SJSA1 (cell line): ENCODE results near the gene KCTD15. TPM values are rescaled to one million over a fixed set of nuclear protein-coding genes. Genes with fewer than 3 reads are reported as not detected.

Source experiments
- DNase-seq, 2 experiments: peaks; one replicate each; pipeline ENCODE4 v3.0.0-alpha.2; 2015 to 2020; ENCODE audit warnings: low spot score in 2 of 2, low read depth in 1 of 2
- H3K27ac ChIP-seq: fragments of 250-450 bp; sonication (Bioruptor Pico); 2 replicates; pipeline ENCODE4 v1.5.1; 2020; ENCODE audit warnings: mild to moderate bottlenecking, moderate library complexity
- H3K27me3 ChIP-seq: fragments of 250-450 bp; sonication (Bioruptor Pico); replicated peaks from 2 replicates; pipeline ENCODE4 v1.5.1; 2020; ENCODE audit warnings: mild to moderate bottlenecking, moderate library complexity
- H3K36me3 ChIP-seq: fragments of 250-450 bp; sonication (Bioruptor Pico); 2 replicates; pipeline ENCODE4 v1.5.1; 2020; ENCODE audit warnings: mild to moderate bottlenecking
- H3K4me1 ChIP-seq: fragments of 250-450 bp; sonication (Bioruptor Pico); replicated peaks from 2 replicates; pipeline ENCODE4 v1.6.1; 2021; ENCODE audit warnings: mild to moderate bottlenecking
- H3K4me3 ChIP-seq: fragments of 250-450 bp; sonication (Bioruptor Pico); 2 replicates; pipeline ENCODE4 v1.5.1; 2020; ENCODE audit warnings: mild to moderate bottlenecking
- H3K9me3 ChIP-seq: fragments of 250-450 bp; sonication (Bioruptor Pico); replicated peaks from 2 replicates; pipeline ENCODE4 v1.5.1; 2020; ENCODE audit warnings: mild to moderate bottlenecking
- total RNA-seq: library from RNA; depleted of rRNA; stranded (reverse); fragments of >200 nt; shearing (Covaris generic); gene quantifications from 2 replicates; pipeline ENCODE4 v1.2.3, GENCODE V29; 2014

Gene KCTD15
- total RNA-seq, 1 experiment from 2014 or later = 4.3 TPM

DNA sequence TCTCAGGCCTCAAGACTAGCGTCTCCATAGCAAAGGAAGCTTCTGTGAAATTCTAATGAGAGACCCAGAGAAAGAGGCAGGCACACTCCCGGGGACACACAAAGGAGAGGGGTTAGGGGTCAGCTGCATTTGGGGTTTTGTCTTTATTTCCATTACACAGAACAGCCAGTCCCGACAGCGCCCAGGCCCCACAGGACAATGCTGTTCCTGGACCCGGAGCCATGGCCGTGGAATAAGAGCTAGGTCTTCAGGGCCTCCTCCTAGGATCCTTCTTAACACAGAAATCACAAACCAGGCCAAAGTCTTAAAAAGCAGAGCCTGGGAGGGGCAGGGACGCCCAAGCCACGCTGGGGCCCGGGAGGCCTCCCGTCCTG lies 22.8 kb downstream of the KCTD15 start:
- Histone ChIP-seq H3K36me3 (no peaks in the 10 kb centered on the region), H3K4me3 (no peak overlapping the region)

DNA sequence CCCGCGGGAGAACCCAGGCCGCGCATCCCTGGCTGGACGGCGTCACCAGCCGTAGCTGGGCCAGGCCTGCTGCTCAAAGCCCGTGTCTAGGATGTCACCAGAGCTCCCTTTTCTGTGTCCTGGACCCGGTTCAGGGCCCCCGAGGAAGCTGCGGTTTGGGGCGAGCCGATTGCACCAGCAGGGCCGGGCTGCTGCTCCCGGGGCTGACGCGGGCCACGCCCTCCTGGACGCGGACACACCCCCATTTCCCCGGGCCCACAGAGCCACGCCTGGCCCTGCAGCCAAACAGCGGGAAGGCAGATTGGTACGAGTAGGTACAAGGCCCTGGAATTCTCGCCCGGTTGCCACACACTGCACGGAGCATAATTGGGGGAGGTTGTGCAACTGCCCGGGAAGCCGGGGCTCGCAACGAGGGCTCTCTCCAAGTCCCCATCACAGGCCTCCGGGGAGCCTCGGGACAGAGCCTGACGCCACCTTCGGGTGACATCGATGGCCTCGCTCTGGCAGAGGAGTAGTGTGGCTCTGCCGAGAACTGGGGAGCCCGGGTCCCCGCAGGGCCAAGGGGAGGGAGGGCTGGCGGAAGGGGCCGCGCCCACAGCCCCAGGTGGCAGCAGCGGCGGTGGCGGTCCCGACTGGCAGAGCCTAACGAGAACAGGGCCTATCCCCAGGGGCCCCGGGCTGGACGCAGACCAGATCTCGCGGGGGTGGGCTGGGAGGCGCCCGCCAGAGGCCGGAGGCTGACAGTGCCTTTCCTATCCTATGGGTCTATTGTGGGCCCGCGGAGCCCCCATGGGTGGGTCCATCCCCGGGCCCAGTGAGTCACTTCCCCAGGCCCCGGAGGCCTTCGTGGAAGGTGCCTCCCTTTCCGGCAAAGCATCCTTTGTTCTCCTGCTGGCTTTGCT lies 23.5 kb downstream of the KCTD15 start:
- Histone ChIP-seq H3K36me3 (no peaks in the 10 kb centered on the region), H3K27me3 (no peaks in the 10 kb centered on the region), H3K9me3 (no peaks in the 10 kb centered on the region), H3K27ac (no peak overlapping the region), H3K4me1 (no peaks in the 10 kb centered on the region), H3K4me3 (no peak overlapping the region)
- DNase-seq = no peak

More for the DNA sequence above, 22.8 kb downstream of the KCTD15 start:
- Histone ChIP-seq H3K27me3 (no peaks in the 10 kb centered on the region), H3K27ac (no peak overlapping the region), H3K9me3 (no peaks in the 10 kb centered on the region), H3K4me1 (no peaks in the 10 kb centered on the region)
- no peak for DNase-seq

DNA sequence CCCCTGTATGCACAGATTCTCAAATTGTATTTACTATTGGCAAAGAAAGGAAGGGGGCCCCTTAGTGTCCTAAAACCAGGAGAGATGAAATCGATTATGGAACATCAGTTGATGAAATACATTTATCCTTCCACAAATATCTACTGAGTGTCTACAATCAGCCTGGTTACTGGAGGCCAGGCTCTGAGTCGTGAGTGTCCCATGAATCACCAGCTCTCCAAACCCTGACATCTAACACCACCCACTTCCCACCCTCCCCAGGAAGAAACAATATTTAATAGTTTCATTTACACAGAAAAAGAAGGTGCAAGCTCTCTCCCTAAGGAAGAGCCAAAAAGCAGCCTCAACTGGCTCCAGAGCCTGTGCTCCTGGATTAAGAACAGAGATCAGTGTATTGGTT lies 25.2 kb downstream of the KCTD15 start:
- Histone ChIP-seq H3K4me1 (no peaks in the 10 kb centered on the region), H3K27ac (no peak overlapping the region), H3K4me3 (no peak overlapping the region), H3K27me3 (no peaks in the 10 kb centered on the region), H3K36me3 (no peaks in the 10 kb centered on the region), H3K9me3 (no peaks in the 10 kb centered on the region)
- no peak for DNase-seq

DNA sequence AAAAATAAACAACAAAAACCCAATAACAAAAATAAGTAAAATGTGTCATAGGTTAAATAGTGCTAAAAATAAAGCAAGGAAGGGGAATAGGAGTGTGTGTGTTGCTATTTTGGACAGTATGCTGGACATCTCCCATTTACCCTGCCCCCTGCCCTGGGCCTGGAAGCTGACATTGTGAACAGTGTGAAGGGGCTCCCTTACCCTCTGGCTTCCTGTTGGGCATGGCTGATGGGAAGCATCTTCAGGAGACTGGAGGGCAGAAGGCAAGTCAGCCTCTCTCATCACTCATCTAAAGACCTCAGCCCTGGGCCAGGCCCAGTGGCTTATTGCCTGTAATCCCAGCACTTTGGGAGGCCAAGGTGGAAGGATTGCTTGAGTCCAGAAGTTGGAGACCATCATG lies 26.7 kb downstream of the KCTD15 start:
- no peaks in the 10 kb centered on the region for H3K36me3 ChIP-seq
- no peaks in the 10 kb centered on the region for H3K4me1 ChIP-seq
- no peak for DNase-seq
- no peak overlapping the region for H3K27ac ChIP-seq
- no peak overlapping the region for H3K4me3 ChIP-seq
- H3K9me3 ChIP-seq = no peaks in the 10 kb centered on the region
- H3K27me3 ChIP-seq = no peaks in the 10 kb centered on the region

DNA sequence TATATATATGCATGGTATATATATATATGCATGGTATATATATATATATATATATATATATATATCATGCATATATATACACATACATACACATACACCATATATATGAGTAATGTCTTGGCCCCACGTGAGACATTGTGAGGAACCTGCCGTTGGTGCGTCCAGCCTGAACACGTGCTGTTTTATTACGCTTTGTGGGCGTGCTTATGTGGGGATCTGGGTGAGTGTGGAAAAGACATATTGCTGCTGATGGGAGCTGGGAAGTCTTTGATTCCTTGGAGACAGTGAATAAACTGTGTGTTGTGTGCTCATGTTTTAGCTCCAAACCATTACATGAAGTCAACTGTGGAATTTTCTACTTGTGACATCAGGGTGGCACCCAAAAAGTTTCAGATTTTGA lies 28.9 kb downstream of the KCTD15 start:
- no peak overlapping the region for H3K27ac ChIP-seq
- DNase-seq = no peak
- no peaks in the 10 kb centered on the region for H3K27me3 ChIP-seq
- no peaks in the 10 kb centered on the region for H3K9me3 ChIP-seq
- no peak overlapping the region for H3K4me3 ChIP-seq
- no peaks in the 10 kb centered on the region for H3K36me3 ChIP-seq
- no peaks in the 10 kb centered on the region for H3K4me1 ChIP-seq

DNA sequence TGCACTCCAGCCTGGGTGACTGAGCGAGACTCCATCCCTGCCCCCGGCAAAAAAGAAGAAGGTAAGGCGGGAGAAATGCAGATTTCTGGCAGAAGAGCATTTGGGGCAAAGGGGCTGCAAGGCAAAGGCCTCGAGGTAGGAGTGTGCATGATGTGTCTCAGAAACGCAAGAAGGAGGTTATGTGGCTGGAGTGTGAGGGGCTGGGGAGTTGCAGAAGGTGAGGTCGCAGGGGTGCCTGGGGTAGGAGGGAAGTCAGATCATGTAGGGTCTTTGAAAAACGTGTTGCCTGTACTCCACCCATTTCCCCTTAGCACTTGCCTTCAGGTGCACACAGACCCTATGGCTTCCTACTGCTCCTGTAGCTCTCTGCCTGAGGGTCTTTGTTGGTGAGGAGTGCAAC lies 29.9 kb downstream of the KCTD15 start:
- peak in 1 of 2 experiments; percentile 27 for DNase-seq
- H3K36me3 ChIP-seq = no peaks in the 10 kb centered on the region
- no peak overlapping the region for H3K27ac ChIP-seq
- H3K9me3 ChIP-seq = no peaks in the 10 kb centered on the region
- H3K4me3 ChIP-seq = no peak overlapping the region
- H3K4me1 ChIP-seq = no peaks in the 10 kb centered on the region
- H3K27me3 ChIP-seq = no peaks in the 10 kb centered on the region

DNA sequence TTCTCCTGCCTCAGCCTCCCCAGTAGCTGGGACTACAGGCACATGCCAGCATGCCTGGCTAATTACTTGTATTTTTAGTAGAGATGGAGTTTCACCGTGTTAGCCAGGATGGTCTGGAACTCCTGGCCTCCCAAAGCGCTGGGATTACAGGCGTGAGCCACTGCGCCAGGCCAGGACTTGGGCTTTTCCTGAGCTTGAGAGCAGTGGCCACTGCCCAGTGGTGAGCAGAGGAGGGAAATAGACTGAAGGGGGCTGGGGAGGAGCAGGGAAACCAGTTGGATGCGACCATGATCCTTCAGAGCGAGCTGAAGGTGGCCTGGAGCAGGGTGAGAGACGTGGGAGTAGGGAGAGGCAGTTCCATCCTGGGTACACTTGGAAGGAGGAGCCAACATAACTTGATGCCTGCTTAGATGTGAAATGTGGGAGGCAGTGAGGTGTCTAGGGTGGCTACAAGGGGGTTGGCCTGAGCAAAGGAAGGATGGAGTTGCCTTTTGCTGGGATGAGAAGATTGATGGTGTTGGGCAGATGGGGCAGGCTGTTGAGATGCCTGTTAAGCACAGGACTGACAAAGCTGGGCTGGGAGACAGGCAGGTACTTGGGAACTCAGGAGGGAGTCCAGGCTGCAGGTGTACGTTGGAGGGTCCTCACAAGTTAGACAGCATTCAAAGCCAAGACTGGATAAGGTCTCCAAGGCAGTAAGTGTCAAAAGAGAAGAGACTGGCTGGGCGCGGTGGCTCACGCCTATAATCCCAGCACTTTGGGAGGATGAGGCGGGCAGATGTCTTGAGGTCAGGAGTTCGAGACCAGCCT lies 31.8 kb downstream of the KCTD15 start:
- H3K36me3 ChIP-seq = no peaks in the 10 kb centered on the region

DNA sequence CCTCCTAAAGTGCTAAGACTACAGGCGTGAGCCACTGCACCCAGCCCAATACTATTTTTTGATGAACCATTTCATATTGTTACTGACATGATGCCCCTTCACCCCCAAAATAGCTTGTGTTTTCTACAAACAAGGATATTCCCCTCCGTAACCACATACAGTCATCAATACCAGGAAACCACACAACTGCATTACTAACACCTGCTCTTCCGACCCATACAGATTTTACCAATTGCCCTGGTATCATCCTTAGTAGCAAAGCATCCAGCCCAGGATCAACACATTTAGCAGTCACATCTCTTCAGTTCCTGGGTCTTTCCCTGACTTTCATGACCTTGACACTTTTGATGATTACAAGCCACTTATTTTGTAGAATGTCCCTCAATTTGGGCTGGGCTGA lies 33.6 kb downstream of the KCTD15 start:
- H3K4me1 ChIP-seq = no peaks in the 10 kb centered on the region
- no peak overlapping the region for H3K4me3 ChIP-seq
- no peaks in the 10 kb centered on the region for H3K9me3 ChIP-seq
- H3K36me3 ChIP-seq = no peaks in the 10 kb centered on the region
- 0 out of 2 replicates have a peak, but pooled peaks cover 3% of the 10 kb centered on the region for H3K27me3 ChIP-seq
- no peak overlapping the region for H3K27ac ChIP-seq
- no peak for DNase-seq

More for the DNA sequence above, 31.8 kb downstream of the KCTD15 start:
- H3K4me1 ChIP-seq = no peaks in the 10 kb centered on the region
- no peaks in the 10 kb centered on the region for H3K9me3 ChIP-seq
- peak in 1 of 2 experiments; percentile 17 for DNase-seq
- no peaks in the 10 kb centered on the region for H3K27me3 ChIP-seq
- no peak overlapping the region for H3K27ac ChIP-seq
- H3K4me3 ChIP-seq = no peak overlapping the region

DNA sequence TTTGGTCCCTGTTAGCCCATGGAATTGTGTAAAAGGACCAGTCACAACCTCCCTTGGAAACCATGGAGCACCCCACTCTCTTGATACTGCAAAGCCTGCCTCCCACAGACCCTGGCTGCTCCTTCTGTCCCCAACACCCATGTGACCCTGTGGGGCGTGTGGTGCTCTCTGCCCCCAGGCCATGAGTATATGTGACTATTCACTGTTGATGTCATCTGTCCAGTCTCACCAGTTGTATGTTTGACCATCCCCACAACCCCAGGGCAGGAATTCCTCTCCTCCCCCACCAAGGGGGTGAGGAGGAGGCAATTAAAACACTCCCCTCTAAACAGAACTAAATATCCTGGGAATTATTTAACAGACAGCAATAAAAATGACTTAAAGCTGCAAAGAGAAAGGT lies 35.2 kb downstream of the KCTD15 start:
- no peak overlapping the region for H3K4me3 ChIP-seq
- no peak for DNase-seq

DNA sequence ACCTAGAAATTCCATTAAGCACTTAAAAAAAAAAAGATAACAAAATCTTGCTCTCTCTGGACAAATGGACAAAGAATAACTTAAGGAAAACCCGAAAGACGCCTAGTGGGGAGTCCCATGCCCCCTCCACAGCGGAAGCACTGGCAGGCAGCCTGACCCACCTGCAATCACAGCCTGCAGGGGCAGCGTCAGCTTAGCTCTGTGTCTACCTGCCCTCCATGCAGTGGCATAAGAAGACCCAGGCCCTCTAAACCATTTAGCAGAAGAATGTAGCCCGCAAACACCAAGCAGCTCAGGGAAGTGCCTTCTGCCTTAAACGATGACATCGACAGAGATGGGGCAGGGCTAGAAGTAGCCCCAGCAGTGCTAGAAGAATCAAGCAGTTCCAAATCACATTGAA lies 36.0 kb downstream of the KCTD15 start:
- no peak overlapping the region for H3K4me3 ChIP-seq
- H3K36me3 ChIP-seq = no peaks in the 10 kb centered on the region
- no peak overlapping the region for H3K27ac ChIP-seq
- H3K4me1 ChIP-seq = no peaks in the 10 kb centered on the region
- H3K27me3 ChIP-seq = 0 out of 2 replicates have a peak, but pooled peaks cover 3% of the 10 kb centered on the region
- no peaks in the 10 kb centered on the region for H3K9me3 ChIP-seq
- no peak for DNase-seq

More for the DNA sequence above, 35.2 kb downstream of the KCTD15 start:
- Histone ChIP-seq H3K9me3 (no peaks in the 10 kb centered on the region), H3K36me3 (no peaks in the 10 kb centered on the region), H3K27me3 (0 out of 2 replicates have a peak, but pooled peaks cover 3% of the 10 kb centered on the region), H3K27ac (no peak overlapping the region), H3K4me1 (no peaks in the 10 kb centered on the region)

DNA sequence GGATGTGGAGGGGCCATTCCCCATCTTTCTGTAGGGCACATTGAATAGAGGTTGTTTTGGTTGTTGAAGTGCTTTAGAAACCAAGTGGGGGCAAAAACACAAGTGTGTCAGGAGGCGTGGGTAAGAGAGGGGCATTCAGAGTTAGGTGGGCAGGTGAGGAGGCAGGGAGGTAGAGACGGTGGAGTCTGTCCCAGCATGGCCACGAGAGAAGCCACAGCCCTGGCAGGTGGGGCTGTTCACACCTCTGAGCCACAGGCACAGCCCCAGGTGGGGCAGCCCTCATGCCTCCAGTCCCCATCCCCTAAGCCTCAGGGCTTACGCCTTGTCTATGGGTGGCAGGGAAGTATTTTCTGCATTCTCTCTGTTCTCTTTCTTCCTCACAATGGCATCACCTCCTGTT lies 43.7 kb downstream of the KCTD15 start:
- no peak overlapping the region for H3K4me3 ChIP-seq
- H3K4me1 ChIP-seq = no peaks in the 10 kb centered on the region
- H3K36me3 ChIP-seq = no peaks in the 10 kb centered on the region
- H3K9me3 ChIP-seq = no peaks in the 10 kb centered on the region
- no peak for DNase-seq
- no peaks in the 10 kb centered on the region; the same call in 1 of the 2 replicates for H3K27me3 ChIP-seq
- no peak overlapping the region for H3K27ac ChIP-seq

DNA sequence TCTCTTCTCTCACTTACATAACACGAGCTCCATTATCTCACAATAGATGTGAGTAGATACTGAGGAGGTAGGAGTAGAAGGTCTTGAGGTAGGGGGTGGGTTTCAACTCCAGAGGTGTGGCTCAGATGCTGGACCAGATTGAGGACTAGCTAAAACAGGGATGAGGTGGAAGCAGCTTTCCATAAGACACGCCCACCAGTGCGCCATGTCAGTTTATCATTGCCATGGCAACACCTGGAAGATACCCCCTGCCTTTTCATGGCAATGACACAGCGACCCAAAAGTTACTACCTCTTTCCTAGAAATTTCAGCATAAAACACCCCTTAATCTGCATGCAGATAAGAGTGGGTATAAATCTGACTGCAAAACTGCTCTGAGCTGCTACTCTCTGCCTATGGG lies 44.1 kb downstream of the KCTD15 start:
- no peak for DNase-seq
- no peaks in the 10 kb centered on the region for H3K36me3 ChIP-seq
- no peaks in the 10 kb centered on the region; the same call in 1 of the 2 replicates for H3K27me3 ChIP-seq
- H3K9me3 ChIP-seq = no peaks in the 10 kb centered on the region
- no peak overlapping the region for H3K4me3 ChIP-seq
- H3K4me1 ChIP-seq = no peaks in the 10 kb centered on the region
- no peak overlapping the region for H3K27ac ChIP-seq

DNA sequence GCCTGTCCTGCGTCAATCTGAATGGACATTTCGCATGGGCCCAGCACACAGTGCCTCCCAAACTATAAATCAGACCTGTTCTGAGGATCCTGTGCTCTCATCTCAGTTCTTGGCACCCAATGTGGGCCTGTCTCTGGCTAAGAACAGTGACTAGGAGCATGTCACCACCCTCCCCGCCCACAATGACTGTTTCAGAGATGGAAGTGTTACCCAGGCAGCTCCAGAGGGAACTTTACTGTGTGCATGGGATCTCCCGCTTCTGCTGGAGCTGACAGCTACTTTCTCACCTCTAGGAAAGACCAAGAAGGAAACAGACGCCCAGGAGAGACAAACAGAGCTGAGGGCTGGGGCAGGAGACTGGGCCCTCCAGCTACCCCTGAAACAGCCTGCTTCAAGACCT lies 45.0 kb downstream of the KCTD15 start:
- DNase-seq = no peak
- no peak overlapping the region for H3K27ac ChIP-seq
- no peaks in the 10 kb centered on the region for H3K9me3 ChIP-seq
- no peaks in the 10 kb centered on the region for H3K36me3 ChIP-seq
- no peaks in the 10 kb centered on the region; the same call in 1 of the 2 replicates for H3K27me3 ChIP-seq
- H3K4me3 ChIP-seq = no peak overlapping the region
- H3K4me1 ChIP-seq = no peaks in the 10 kb centered on the region

DNA sequence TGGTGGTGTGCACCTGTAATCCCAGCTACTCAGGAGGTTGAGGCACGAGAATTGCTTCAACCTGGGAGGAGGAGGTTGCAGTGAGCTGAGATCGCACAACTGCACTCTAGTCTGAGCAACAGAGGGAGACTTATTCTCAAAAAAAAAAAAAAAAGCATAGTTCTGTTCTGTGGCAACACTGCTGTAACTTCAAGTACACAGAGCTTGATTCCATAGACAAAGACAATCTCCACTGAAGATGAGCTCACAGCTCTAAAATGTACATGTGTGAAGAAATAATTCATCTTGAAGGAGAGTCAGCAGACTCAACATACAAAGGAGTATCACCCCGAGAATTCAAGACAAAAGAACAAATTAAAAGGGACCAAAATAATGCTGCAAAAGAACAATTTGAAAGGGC lies 47.8 kb downstream of the KCTD15 start:
- DNase-seq = no peak
- H3K27ac ChIP-seq = no peak overlapping the region
- no peaks in the 10 kb centered on the region; the same call in 1 of the 2 replicates for H3K27me3 ChIP-seq
- H3K4me1 ChIP-seq = no peaks in the 10 kb centered on the region
- H3K9me3 ChIP-seq = no peaks in the 10 kb centered on the region
- H3K4me3 ChIP-seq = no peak overlapping the region
- H3K36me3 ChIP-seq = no peaks in the 10 kb centered on the region
